AG09319 (cell line): ENCODE measurements around the gene NUP155.
"Not testable (repeated sequence)": the region's sequence is repeated elsewhere in the genome, so short reads cannot be mapped to it uniquely, and the experiment has no call there.

ENCODE experiments used
- DNase-seq: peaks from one replicate; pipeline ENCODE4 v3.0.0-alpha.2; 2010; ENCODE audit warnings: low read depth; ENCODE audit errors: extremely low read depth
- CTCF ChIP-seq: IDR thresholded peaks from 2 replicates; pipeline ENCODE4 v1.5.1; 2011; ENCODE audit warnings: low read depth, mild to moderate bottlenecking, inconsistent platforms, low read length, moderate library complexity

The NUP155 gene

GRCh38 chr5:37319037-37319782, 51.7 kb downstream of the NUP155 start:
- DNase-seq, result no peak
- TF ChIP-seq CTCF, result no peak

DNA sequence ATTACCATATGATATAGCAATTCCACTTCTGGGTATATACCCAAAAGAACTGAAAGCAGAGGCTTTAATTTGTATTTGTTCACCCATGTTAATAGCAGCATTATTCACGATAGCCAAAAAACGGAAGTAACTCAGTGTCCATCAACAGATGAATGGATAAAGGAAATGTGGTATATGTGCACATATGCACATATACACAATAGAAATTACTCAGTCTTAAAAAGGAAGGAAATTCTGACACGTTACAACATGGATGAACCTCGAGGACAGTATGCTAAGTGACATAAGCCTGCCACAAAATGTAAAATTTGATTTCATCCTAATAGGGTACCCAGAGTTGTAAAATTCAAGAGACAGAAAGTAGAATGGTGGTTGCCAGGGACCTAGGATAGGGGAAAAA, 54.9 kb downstream of the NUP155 start:
- TF ChIP-seq CTCF, result no peak
- DNase-seq, result no peak

GRCh38 chr5:37310360-37310759, 60.5 kb downstream of the NUP155 start:
- no peak for TF ChIP-seq CTCF
- DNase-seq, result no peak

GRCh38 chr5:37308793-37309192, 62.1 kb downstream of the NUP155 start:
- no peak for DNase-seq
- TF ChIP-seq CTCF, result no peak

GRCh38 chr5:37304888-37305287, 66.0 kb downstream of the NUP155 start:
- no peak for TF ChIP-seq CTCF
- DNase-seq, result no peak

- DNase-seq, result not testable (repeated sequence)
Observed at GRCh38 chr5:37296313-37296712, 74.6 kb downstream of the NUP155 start.

DNA sequence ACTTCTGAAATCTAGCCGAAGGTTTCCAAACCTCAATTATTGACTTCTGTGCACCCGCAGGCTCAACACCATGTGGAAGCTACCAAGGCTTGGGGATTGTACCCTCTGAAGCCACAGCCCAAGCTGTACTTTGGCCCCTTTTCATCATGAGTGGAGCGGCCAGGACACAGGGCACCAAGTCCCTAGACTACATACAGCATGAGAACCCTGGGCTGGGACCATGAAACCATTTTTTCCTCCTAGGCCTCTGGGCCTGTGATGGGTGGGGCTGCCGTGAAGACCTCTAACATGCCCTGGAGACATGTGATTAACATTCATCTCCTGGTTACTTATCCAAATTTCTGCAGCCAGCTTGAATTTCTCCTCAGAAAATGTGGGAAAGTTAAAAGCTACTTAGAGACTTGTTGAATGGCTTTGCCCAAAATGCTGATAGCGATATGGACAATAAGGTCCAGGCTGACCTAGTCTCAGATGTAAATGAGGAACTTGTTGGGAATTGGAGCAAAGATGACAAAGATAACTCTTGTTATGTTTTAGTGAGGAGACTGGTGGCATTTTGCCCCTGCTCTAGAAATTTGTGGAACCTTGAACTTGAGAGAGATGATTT, 87.6 kb downstream of the NUP155 start:
- DNase-seq, result no peak
- no peak for TF ChIP-seq CTCF

DNA sequence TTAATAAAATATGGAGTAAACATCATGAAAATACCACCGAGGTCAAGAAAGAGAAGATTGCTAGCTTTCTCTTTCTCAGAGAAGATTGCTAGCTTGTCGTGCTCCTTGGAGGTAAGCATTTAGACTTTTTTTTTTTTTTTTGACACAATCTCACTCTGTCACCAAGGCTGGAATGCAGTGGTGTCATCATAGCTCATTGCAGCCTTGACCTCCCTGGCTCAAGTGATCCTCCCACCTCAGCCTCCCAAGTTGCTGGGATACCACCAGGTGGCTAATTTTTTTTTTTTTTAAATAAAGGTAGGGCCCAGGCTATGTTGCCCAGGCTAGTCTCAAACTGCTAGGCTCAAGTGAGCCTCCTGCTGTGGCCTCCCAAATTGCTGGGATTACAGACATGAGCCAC, 95.4 kb downstream of the NUP155 start:
- DNase-seq, result no peak
- TF ChIP-seq CTCF, result no peak
